Forelimb muscle (tissue), 1 donor: ENCODE data around the gene HPS1. TPM values are rescaled to one million over a fixed set of nuclear protein-coding genes. Genes with fewer than 3 reads are reported as not detected.

Source experiments
- polyA plus RNA-seq: library from polyadenylated mRNA; unstranded; fragments of 120-200 nt; gene quantifications from one replicate; pipeline ENCODE4 v1.2.1, GENCODE V29; 2013; ENCODE audit not compliant: insufficient read length

Gene HPS1
- polyA plus RNA-seq, 1 donor: 16.3 TPM

Other genes starting within 250 kb of the HPS1 start
- gene LOXL4, start 178.7 kb downstream of the HPS1 start, polyA plus RNA-seq: 9.5 TPM
- gene PYROXD2, start 31.8 kb downstream of the HPS1 start, polyA plus RNA-seq: 13.7 TPM